ENCODE data around the gene ZNF692.
"Not testable (repeated sequence)": the region's sequence is repeated elsewhere in the genome, so short reads cannot be mapped to it uniquely, and the experiment has no call there.

Gene ZNF692

GRCh38 chr1:248858891-248859889, at the start of gene ZNF692:
TSS of gene ZNF692 (minus strand) at chr1:248859085. CDS start at chr1:248858309, 776 bp downstream.
- peak; percentile 98 for DNase-seq (ENCODE audit: low spot score)

GRCh38 chr1:248906753-248907661, 48.1 kb upstream of the ZNF692 start:
- DNase-seq (ENCODE audit: low spot score) = no peak

GRCh38 chr1:248906009-248906752, 47.3 kb upstream of the ZNF692 start, which contains the start of gene PGBD2:
TSS of gene PGBD2 (plus strand) at chr1:248906235. CDS start at chr1:248913863, 7,628 bp downstream.
- peak; percentile 95 for DNase-seq (ENCODE audit: low spot score)

GRCh38 chr1:248905662-248906008, 46.8 kb upstream of the ZNF692 start:
- DNase-seq (ENCODE audit: low spot score) = no peak

- no peak for DNase-seq (ENCODE audit: low spot score)
Measured at GRCh38 chr1:248904437-248905216, 45.7 kb upstream of the ZNF692 start.

- no peak for DNase-seq (ENCODE audit: low spot score)
Measured at GRCh38 chr1:248901578-248901977, 42.7 kb upstream of the ZNF692 start.

- no peak for DNase-seq (ENCODE audit: low spot score)
Measured at GRCh38 chr1:248900637-248901036, 41.8 kb upstream of the ZNF692 start.

- no peak for DNase-seq (ENCODE audit: low spot score)
Measured at GRCh38 chr1:248897412-248898337, 38.8 kb upstream of the ZNF692 start.

GRCh38 chr1:248894837-248895236, 36.0 kb upstream of the ZNF692 start:
- DNase-seq (ENCODE audit: low spot score) = no peak

- DNase-seq (ENCODE audit: low spot score) = no peak
Measured at GRCh38 chr1:248892590-248892989, 33.7 kb upstream of the ZNF692 start.

GRCh38 chr1:248891758-248892157, 32.9 kb upstream of the ZNF692 start:
- DNase-seq (ENCODE audit: low spot score) = no peak

GRCh38 chr1:248890549-248891498, 31.9 kb upstream of the ZNF692 start:
- DNase-seq (ENCODE audit: low spot score) = no peak

- DNase-seq (ENCODE audit: low spot score) = not testable (repeated sequence)
Measured at GRCh38 chr1:248889914-248890243, 31.0 kb upstream of the ZNF692 start.

GRCh38 chr1:248886237-248886895, 27.5 kb upstream of the ZNF692 start:
- no peak for DNase-seq (ENCODE audit: low spot score)

GRCh38 chr1:248885646-248886045, 26.8 kb upstream of the ZNF692 start:
- DNase-seq (ENCODE audit: low spot score) = no peak

- DNase-seq (ENCODE audit: low spot score) = no peak
Measured at GRCh38 chr1:248884632-248885295, 25.9 kb upstream of the ZNF692 start.

GRCh38 chr1:248882427-248882826, 23.5 kb upstream of the ZNF692 start:
- not testable (repeated sequence) for DNase-seq (ENCODE audit: low spot score)

- no peak for DNase-seq (ENCODE audit: low spot score)
Measured at GRCh38 chr1:248881261-248881660, 22.4 kb upstream of the ZNF692 start.

Measured in CD4-positive, alpha-beta T cell treated with Interleukin-6 at 100 ng/mL for 8 hours (primary cell).